ENCODE measurements around the gene TGFBR3.

Gene TGFBR3

GRCh38 chr1:91850708-91851107 lies 35.2 kb downstream of the TGFBR3 start:
- Histone ChIP-seq H3K27ac (replicated peaks; ENCODE audit: low read length) (no peak overlapping the region), H3K4me3 (ENCODE audit: low read length in 2 of 2) (no peak overlapping the region), H3K23ac (ENCODE audit: low read depth, low read length, poor library complexity) (no peak overlapping the region), H3K18ac (ENCODE audit: low read length) (no peak overlapping the region), H3K27me3 (ENCODE audit: control insufficient read depth in 3 of 3, insufficient read depth in 3 of 3, low read depth in 1 of 3, low read length in 3 of 3) (no peaks in the 10 kb centered on the region), H4K8ac (ENCODE audit: low read depth, low read length) (no peak overlapping the region), H2BK5ac (ENCODE audit: low read length) (no peak overlapping the region), H3K36me3 (replicated peaks in 1 of 2; ENCODE audit: control insufficient read depth in 2 of 2, insufficient read depth in 2 of 2, low read length in 2 of 2) (no peaks in the 10 kb centered on the region), H4K91ac (ENCODE audit: low read depth, low read length, poor library complexity) (no peak overlapping the region), H3K9ac (ENCODE audit: low read depth, low read length, poor library complexity) (no peak overlapping the region), H2BK15ac (ENCODE audit: low read length) (no peak overlapping the region), H2AFZ (ENCODE audit: low read length) (no peak overlapping the region), H3K14ac (ENCODE audit: low read length) (no peak overlapping the region), H2BK12ac (ENCODE audit: low read length) (no peak overlapping the region), H3K9me3 (replicated peaks in 1 of 2; ENCODE audit: control insufficient read depth in 2 of 2, insufficient read depth in 1 of 2, low read depth in 1 of 2, low read length in 2 of 2) (no peaks in the 10 kb centered on the region), H3K4me1 (ENCODE audit: control insufficient read depth in 2 of 2, insufficient read depth in 1 of 2, low read depth in 1 of 2, low read length in 2 of 2) (no peaks in the 10 kb centered on the region), H3K4ac (ENCODE audit: low read length) (no peak overlapping the region), H2AK5ac (ENCODE audit: low read depth, low read length) (no peak overlapping the region), H3K79me1 (ENCODE audit: low read depth, low read length) (no peaks in the 10 kb centered on the region), H3K4me2 (ENCODE audit: insufficient read depth, low read length, poor library complexity, severe bottlenecking) (no peak overlapping the region), H2BK120ac (ENCODE audit: low read depth, low read length) (no peak overlapping the region)
- DNase-seq (ENCODE audit: low spot score): no peak
- WGBS, 2 donors (ENCODE audit: extremely low coverage in 2 of 2, insufficient read length in 2 of 2, insufficient replicate concordance in 1 of 2): no CpG with 5 or more reads among the region's 1 CpG

- Histone ChIP-seq H3K27ac (replicated peaks; ENCODE audit: low read length) (no peak overlapping the region), H3K4me1 (ENCODE audit: control insufficient read depth in 2 of 2, insufficient read depth in 1 of 2, low read depth in 1 of 2, low read length in 2 of 2) (no peaks in the 10 kb centered on the region), H3K9ac (ENCODE audit: low read depth, low read length, poor library complexity) (no peak overlapping the region), H4K8ac (ENCODE audit: low read depth, low read length) (no peak overlapping the region), H2BK15ac (ENCODE audit: low read length) (no peak overlapping the region), H3K18ac (ENCODE audit: low read length) (no peak overlapping the region), H2AFZ (ENCODE audit: low read length) (no peak overlapping the region), H3K23ac (ENCODE audit: low read depth, low read length, poor library complexity) (no peak overlapping the region), H3K4me3 (ENCODE audit: low read length in 2 of 2) (no peak overlapping the region), H4K91ac (ENCODE audit: low read depth, low read length, poor library complexity) (no peak overlapping the region), H3K9me3 (replicated peaks in 1 of 2; ENCODE audit: control insufficient read depth in 2 of 2, insufficient read depth in 1 of 2, low read depth in 1 of 2, low read length in 2 of 2) (no peaks in the 10 kb centered on the region), H3K36me3 (replicated peaks in 1 of 2; ENCODE audit: control insufficient read depth in 2 of 2, insufficient read depth in 2 of 2, low read length in 2 of 2) (no peaks in the 10 kb centered on the region), H3K4ac (ENCODE audit: low read length) (no peak overlapping the region), H3K79me1 (ENCODE audit: low read depth, low read length) (no peaks in the 10 kb centered on the region), H2BK120ac (ENCODE audit: low read depth, low read length) (no peak overlapping the region), H2AK5ac (ENCODE audit: low read depth, low read length) (no peak overlapping the region), H2BK5ac (ENCODE audit: low read length) (no peak overlapping the region), H2BK12ac (ENCODE audit: low read length) (no peak overlapping the region), H3K14ac (ENCODE audit: low read length) (no peak overlapping the region), H3K27me3 (ENCODE audit: control insufficient read depth in 3 of 3, insufficient read depth in 3 of 3, low read depth in 1 of 3, low read length in 3 of 3) (no peaks in the 10 kb centered on the region), H3K4me2 (ENCODE audit: insufficient read depth, low read length, poor library complexity, severe bottlenecking) (no peak overlapping the region)
- no peak for DNase-seq (ENCODE audit: low spot score)
- no CpG with 5 or more reads among the region's 2 CpGs for WGBS, 2 donors (ENCODE audit: extremely low coverage in 2 of 2, insufficient read length in 2 of 2, insufficient replicate concordance in 1 of 2)
Measured at GRCh38 chr1:91847851-91848250, 38.1 kb downstream of the TGFBR3 start.

GRCh38 chr1:91846639-91847013 lies 39.3 kb downstream of the TGFBR3 start:
- Histone ChIP-seq H3K27me3 (ENCODE audit: control insufficient read depth in 3 of 3, insufficient read depth in 3 of 3, low read depth in 1 of 3, low read length in 3 of 3) (no peaks in the 10 kb centered on the region), H2AFZ (ENCODE audit: low read length) (no peak overlapping the region), H2AK5ac (ENCODE audit: low read depth, low read length) (no peak overlapping the region), H3K4me2 (ENCODE audit: insufficient read depth, low read length, poor library complexity, severe bottlenecking) (no peak overlapping the region), H4K8ac (ENCODE audit: low read depth, low read length) (no peak overlapping the region), H3K23ac (ENCODE audit: low read depth, low read length, poor library complexity) (no peak overlapping the region), H2BK15ac (ENCODE audit: low read length) (no peak overlapping the region), H3K4me3 (ENCODE audit: low read length in 2 of 2) (no peak overlapping the region), H3K14ac (ENCODE audit: low read length) (no peak overlapping the region), H3K4me1 (ENCODE audit: control insufficient read depth in 2 of 2, insufficient read depth in 1 of 2, low read depth in 1 of 2, low read length in 2 of 2) (no peaks in the 10 kb centered on the region), H3K4ac (ENCODE audit: low read length) (no peak overlapping the region), H3K9ac (ENCODE audit: low read depth, low read length, poor library complexity) (no peak overlapping the region), H4K91ac (ENCODE audit: low read depth, low read length, poor library complexity) (no peak overlapping the region), H3K36me3 (replicated peaks in 1 of 2; ENCODE audit: control insufficient read depth in 2 of 2, insufficient read depth in 2 of 2, low read length in 2 of 2) (no peaks in the 10 kb centered on the region), H3K27ac (replicated peaks; ENCODE audit: low read length) (no peak overlapping the region), H2BK12ac (ENCODE audit: low read length) (no peak overlapping the region), H3K79me1 (ENCODE audit: low read depth, low read length) (no peaks in the 10 kb centered on the region), H2BK120ac (ENCODE audit: low read depth, low read length) (no peak overlapping the region), H2BK5ac (ENCODE audit: low read length) (no peak overlapping the region), H3K18ac (ENCODE audit: low read length) (no peak overlapping the region), H3K9me3 (replicated peaks in 1 of 2; ENCODE audit: control insufficient read depth in 2 of 2, insufficient read depth in 1 of 2, low read depth in 1 of 2, low read length in 2 of 2) (no peaks in the 10 kb centered on the region)
- WGBS, 2 donors (ENCODE audit: extremely low coverage in 2 of 2, insufficient read length in 2 of 2, insufficient replicate concordance in 1 of 2): no CpG with 5 or more reads among the region's 2 CpGs
- DNase-seq (ENCODE audit: low spot score): no peak

GRCh38 chr1:91846007-91846638 lies 39.8 kb downstream of the TGFBR3 start:
- Histone ChIP-seq H2BK120ac (ENCODE audit: low read depth, low read length) (no peak overlapping the region), H3K27ac (replicated peaks; ENCODE audit: low read length) (no peak overlapping the region), H3K9ac (ENCODE audit: low read depth, low read length, poor library complexity) (no peak overlapping the region), H3K18ac (ENCODE audit: low read length) (no peak overlapping the region), H3K36me3 (replicated peaks in 1 of 2; ENCODE audit: control insufficient read depth in 2 of 2, insufficient read depth in 2 of 2, low read length in 2 of 2) (no peaks in the 10 kb centered on the region), H3K9me3 (replicated peaks in 1 of 2; ENCODE audit: control insufficient read depth in 2 of 2, insufficient read depth in 1 of 2, low read depth in 1 of 2, low read length in 2 of 2) (no peaks in the 10 kb centered on the region), H2AFZ (ENCODE audit: low read length) (no peak overlapping the region), H3K4me1 (ENCODE audit: control insufficient read depth in 2 of 2, insufficient read depth in 1 of 2, low read depth in 1 of 2, low read length in 2 of 2) (no peaks in the 10 kb centered on the region), H3K4me3 (ENCODE audit: low read length in 2 of 2) (no peak overlapping the region), H3K4ac (ENCODE audit: low read length) (no peak overlapping the region), H3K27me3 (ENCODE audit: control insufficient read depth in 3 of 3, insufficient read depth in 3 of 3, low read depth in 1 of 3, low read length in 3 of 3) (no peaks in the 10 kb centered on the region), H3K79me1 (ENCODE audit: low read depth, low read length) (no peaks in the 10 kb centered on the region), H2AK5ac (ENCODE audit: low read depth, low read length) (no peak overlapping the region), H3K23ac (ENCODE audit: low read depth, low read length, poor library complexity) (no peak overlapping the region), H4K91ac (ENCODE audit: low read depth, low read length, poor library complexity) (no peak overlapping the region), H4K8ac (ENCODE audit: low read depth, low read length) (no peak overlapping the region), H3K14ac (ENCODE audit: low read length) (no peak overlapping the region), H2BK12ac (ENCODE audit: low read length) (no peak overlapping the region), H2BK15ac (ENCODE audit: low read length) (no peak overlapping the region), H3K4me2 (ENCODE audit: insufficient read depth, low read length, poor library complexity, severe bottlenecking) (no peak overlapping the region), H2BK5ac (ENCODE audit: low read length) (no peak overlapping the region)
- WGBS, 2 donors (ENCODE audit: extremely low coverage in 2 of 2, insufficient read length in 2 of 2, insufficient replicate concordance in 1 of 2): no CpG with 5 or more reads among the region's 6 CpGs
- DNase-seq (ENCODE audit: low spot score): no peak

Measured in neuronal stem cell (in vitro differentiated cells).